GM21576 (cell line): Measurements from ENCODE around the gene USP7.
"Not testable (repeated sequence)": the region's sequence is repeated elsewhere in the genome, so short reads cannot be mapped to it uniquely, and the experiment has no call there.

Experiments used
- ATAC-seq: cut with Tn5 transposase; IDR thresholded peaks from one replicate; pipeline ENCODE4 v1.9.1; 2021; ENCODE audit warnings: mild to moderate bottlenecking, moderate library complexity; ENCODE audit not compliant: unreplicated experiment

USP7 gene

GRCh38 chr16:8849411-8850011 is 114.2 kb downstream of the USP7 start:
- no peak for ATAC-seq

DNA sequence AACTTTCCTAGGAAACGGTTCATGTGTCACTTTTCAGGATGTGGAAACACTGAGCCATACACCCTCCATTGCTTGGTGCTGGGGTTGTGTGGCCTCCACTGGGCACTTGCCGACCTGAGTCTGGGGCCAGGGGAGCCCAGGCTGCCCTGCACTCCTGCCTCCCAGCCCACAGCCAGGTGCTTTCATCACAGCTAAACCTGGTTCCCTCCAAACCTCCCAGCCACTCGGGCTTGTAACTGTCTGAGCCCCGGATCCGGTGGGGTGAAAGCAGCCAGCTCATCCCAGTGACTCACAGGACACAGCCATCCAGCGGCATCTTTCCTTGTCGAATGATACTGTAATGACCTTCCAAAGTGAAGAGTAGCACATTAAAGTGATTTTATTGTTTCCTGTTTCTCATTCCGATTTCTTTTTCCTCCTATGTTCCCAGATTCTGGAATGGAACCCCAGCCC is 114.7 kb downstream of the USP7 start:
- ATAC-seq: no peak

- ATAC-seq: no peak
Measured at GRCh38 chr16:8848231-8848938, 115.3 kb downstream of the USP7 start.

DNA sequence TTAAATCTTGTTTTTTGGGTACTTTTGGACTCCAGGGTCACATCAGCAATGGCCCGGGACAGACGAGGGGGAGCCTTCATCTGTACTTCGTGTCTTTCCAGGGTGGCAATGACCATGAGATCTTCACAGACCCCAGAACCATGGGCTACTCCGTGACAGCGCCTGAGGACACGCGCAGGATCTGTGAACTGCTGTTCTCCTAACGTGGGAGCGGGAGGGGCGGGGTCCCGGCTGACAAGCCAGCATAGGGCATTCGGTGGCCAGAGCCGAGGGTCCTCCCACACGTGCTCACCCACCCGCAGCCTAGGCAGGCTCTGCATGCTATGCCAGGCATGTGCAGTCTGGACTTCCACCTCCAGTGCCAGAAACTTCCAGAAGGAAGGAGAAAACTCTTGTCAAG is 116.1 kb downstream of the USP7 start:
- ATAC-seq: no peak

DNA sequence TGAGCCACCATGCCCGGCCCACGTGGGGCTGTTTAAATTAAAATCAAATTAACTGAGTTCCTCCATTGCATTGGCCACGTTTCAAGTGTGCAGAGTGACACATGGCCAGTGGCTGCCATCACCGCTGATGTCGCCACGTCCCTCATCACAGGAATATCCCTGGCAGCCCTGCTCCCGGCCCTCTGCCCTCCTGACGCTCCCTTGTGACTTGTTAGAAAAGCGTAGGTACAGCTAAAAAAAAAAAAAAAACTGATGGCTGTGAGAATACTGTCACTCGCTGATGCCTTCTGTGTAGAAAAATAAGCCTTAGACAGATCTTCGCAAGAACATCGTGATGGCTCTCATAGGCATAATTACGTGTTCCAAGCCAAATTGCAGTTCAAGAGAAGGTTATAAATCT is 116.6 kb downstream of the USP7 start:
- no peak for ATAC-seq

GRCh38 chr16:8846401-8846932 is 117.2 kb downstream of the USP7 start:
- no peak for ATAC-seq

GRCh38 chr16:8845699-8846298 is 117.9 kb downstream of the USP7 start:
- ATAC-seq: no peak

DNA sequence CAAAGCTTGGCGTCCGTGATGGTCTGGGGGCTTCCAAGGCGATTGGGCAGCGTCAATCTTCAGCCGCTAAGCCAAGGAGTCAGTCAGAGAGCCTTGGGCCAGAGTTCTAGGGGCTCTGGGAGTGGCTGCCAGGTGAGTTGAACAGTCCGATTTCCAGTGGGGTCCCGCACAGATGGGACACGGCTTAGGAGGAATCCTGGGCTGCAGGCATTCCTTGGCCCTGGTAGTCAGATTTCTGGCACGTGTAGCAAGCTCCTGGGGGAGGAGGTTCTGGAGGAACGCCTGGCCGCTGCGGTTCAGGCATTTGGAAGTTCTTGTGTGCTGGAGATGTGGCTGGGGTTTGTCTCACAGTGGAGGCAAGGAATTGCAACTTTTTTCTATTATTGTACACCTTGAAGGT is 120.4 kb downstream of the USP7 start:
- ATAC-seq: not testable (repeated sequence)
